Liver (tissue), 9 donors: ENCODE results near the gene SPAM1. TPM values are rescaled to one million over a fixed set of nuclear protein-coding genes. Genes with fewer than 3 reads are reported as not detected.

Source experiments
- DNase-seq: peaks from one replicate; pipeline ENCODE4 v3.0.0-alpha.2; 2017; ENCODE audit warnings: low spot score
- H3K27ac ChIP-seq, 2 donors: one replicate each; pipeline ENCODE4 v1.7.0; 2013; ENCODE audit warnings: inconsistent platforms in 2 of 2, low read length in 2 of 2, control low read depth in 1 of 2, low read depth in 1 of 2, mild to moderate bottlenecking in 1 of 2
- H3K27me3 ChIP-seq, 4 donors: one replicate each; pipeline versions ENCODE4 v1.6.1 to v1.7.0; 2013; ENCODE audit warnings: low read length in 3 of 4, inconsistent platforms in 1 of 4, mild to moderate bottlenecking in 1 of 4, moderate library complexity in 1 of 4; ENCODE audit not compliant: control insufficient read depth in 4 of 4, insufficient read depth in 4 of 4
- H3K36me3 ChIP-seq, 4 donors: one replicate each; pipeline versions ENCODE4 v1.6.1 to v1.7.0; 2013; ENCODE audit warnings: low read length in 3 of 4, mild to moderate bottlenecking in 3 of 4, low read depth in 1 of 4, moderate library complexity in 1 of 4; ENCODE audit not compliant: control insufficient read depth in 4 of 4, insufficient read depth in 3 of 4
- H3K4me1 ChIP-seq, 4 donors: one replicate each; pipeline versions ENCODE4 v1.6.1 to v1.7.0; 2013; ENCODE audit warnings: low read length in 3 of 4, mild to moderate bottlenecking in 3 of 4, moderate library complexity in 1 of 4; ENCODE audit not compliant: control insufficient read depth in 4 of 4, insufficient read depth in 4 of 4
- H3K4me3 ChIP-seq, 3 donors: one replicate each; pipeline versions ENCODE4 v1.6.1 to v1.7.0; 2013; ENCODE audit warnings: low read length in 3 of 3, control low read depth in 1 of 3, low read depth in 1 of 3, mild to moderate bottlenecking in 1 of 3
- H3K9ac ChIP-seq, 2 donors: one replicate each; pipeline ENCODE4 v1.7.0; 2013; ENCODE audit warnings: low read length in 2 of 2, mild to moderate bottlenecking in 2 of 2, moderate library complexity in 2 of 2, control low read depth in 1 of 2, low read depth in 1 of 2
- H3K9me3 ChIP-seq, 4 donors: one replicate each; pipeline versions ENCODE4 v1.6.1 to v1.7.0; 2013; ENCODE audit warnings: low read length in 3 of 4; ENCODE audit not compliant: control insufficient read depth in 4 of 4
- ATF3 ChIP-seq: IDR thresholded peaks from 2 replicates; pipeline ENCODE4 v1.6.1; 2016; ENCODE audit warnings: antibody characterized with exemption
- EGR1 ChIP-seq, 2 donors: IDR thresholded peaks; 2 replicates each; pipeline ENCODE4 v1.6.1; 2016 to 2018; ENCODE audit warnings: antibody characterized with exemption in 2 of 2, low read depth in 2 of 2
- FOXA1 ChIP-seq: IDR thresholded peaks from 2 replicates; pipeline ENCODE4 v1.6.1; 2016; ENCODE audit warnings: antibody characterized with exemption
- FOXA2 ChIP-seq: IDR thresholded peaks from 2 replicates; pipeline ENCODE4 v1.6.1; 2016; ENCODE audit warnings: antibody characterized with exemption
- GABPA ChIP-seq, 2 donors: IDR thresholded peaks in 1 of 2; conservative IDR thresholded peaks in 1 of 2; 2 replicates each; pipeline ENCODE4 v1.6.1; 2016; ENCODE audit warnings: antibody characterized with exemption in 2 of 2, mild to moderate bottlenecking in 1 of 2, moderate library complexity in 1 of 2
- HNF4A ChIP-seq, 2 donors: conservative IDR thresholded peaks; 2 replicates each; pipeline ENCODE4 v1.6.1; 2016; ENCODE audit warnings: antibody characterized with exemption in 2 of 2, mild to moderate bottlenecking in 2 of 2
- HNF4G ChIP-seq: IDR thresholded peaks from 2 replicates; pipeline ENCODE4 v1.6.1; 2016; ENCODE audit warnings: antibody characterized with exemption
- JUND ChIP-seq, 2 donors: IDR thresholded peaks; 2 replicates each; pipeline ENCODE4 v1.6.1; 2016; ENCODE audit warnings: antibody characterized with exemption in 2 of 2
- MAX ChIP-seq: IDR thresholded peaks from 2 replicates; pipeline ENCODE4 v1.6.1; 2016; ENCODE audit warnings: antibody characterized with exemption
- NR2F2 ChIP-seq: IDR thresholded peaks from 2 replicates; pipeline ENCODE4 v1.6.1; 2016; ENCODE audit warnings: antibody characterized with exemption
- RAD21 ChIP-seq, 2 donors: IDR thresholded peaks; 2 replicates each; pipeline ENCODE4 v1.6.1; 2016; ENCODE audit warnings: antibody characterized with exemption in 2 of 2, mild to moderate bottlenecking in 2 of 2
- REST ChIP-seq: IDR thresholded peaks from 2 replicates; pipeline ENCODE4 v1.6.1; 2016; ENCODE audit warnings: antibody characterized with exemption, mild to moderate bottlenecking
- RXRA ChIP-seq, 2 donors: IDR thresholded peaks; 2 replicates each; pipeline ENCODE4 v1.6.1; 2017 to 2018; ENCODE audit warnings: antibody characterized with exemption in 2 of 2, mild to moderate bottlenecking in 1 of 2
- SP1 ChIP-seq: IDR thresholded peaks from 2 replicates; pipeline ENCODE4 v1.6.1; 2018; ENCODE audit warnings: antibody characterized with exemption, mild to moderate bottlenecking
- TAF1 ChIP-seq: conservative IDR thresholded peaks from 2 replicates; pipeline ENCODE4 v1.6.1; 2016; ENCODE audit warnings: antibody characterized with exemption, mild to moderate bottlenecking
- YY1 ChIP-seq: IDR thresholded peaks from 2 replicates; pipeline ENCODE4 v1.6.1; 2016; ENCODE audit warnings: antibody characterized with exemption, mild to moderate bottlenecking
- ZBTB33 ChIP-seq: IDR thresholded peaks from 2 replicates; pipeline ENCODE4 v1.6.1; 2016; ENCODE audit warnings: antibody characterized with exemption
- whole genome bisulfite sequencing: extraction: QIAGEN DNeasy Blood & Tissue Kit; methylation state at CpG from one replicate; pipeline ENCODE4 v1.1.7; 2013; 5-methylcytosine and 5-hydroxymethylcytosine counted together
- polyA plus RNA-seq, 2 donors: library from polyadenylated mRNA; stranded (reverse) in 1 of 2; unstranded in 1 of 2; fragments of 200-250 nt in 1 of 2; fragments of >200 nt in 1 of 2; fragmentation: Nextera tagmentation in 1 of 2; extraction: Ambion mirVana in 1 of 2; gene quantifications; one replicate each; pipeline versions ENCODE4 v1.2.1 to v1.2.3, GENCODE V29; 2013 to 2015
- total RNA-seq, 2 donors: library from RNA; depleted of rRNA; stranded (reverse); fragments of >200 nt; gene quantifications; one replicate each; pipeline ENCODE4 v1.2.3, GENCODE V29; 2014
- TF ChIP-seq, protein P1 (sequence below): fragments of 150-350 bp; IDR thresholded peaks from 2 replicates; pipeline ENCODE4 v1.5.1; 2017; ENCODE audit warnings: improper control_type of control experiment, low read depth, low read length; ENCODE audit not compliant: missing input control
- donor health status: healthy.
- donor health status: healthy.
- donor health status: healthy.
- donor health status: healthy.
- donor health status: healthy.

Gene SPAM1
- total and polyA plus RNA-seq, 4 donors, result not detected

- TF ChIP-seq TAF1 (no peak), EGR1 (IDR thresholded peaks at IDR 0.05; ENCODE audit: low read depth in 2 of 2) (no peak), FOXA1 (no peak), FOXA2 (no peak), RAD21 (IDR thresholded peaks at IDR 0.05) (no peak), NR2F2 (no peak), YY1 (no peak), JUND (IDR thresholded peaks at IDR 0.05) (no peak), SP1 (no peak)
Observed at GRCh38 chr7:123995617-123996326, 70.7 kb downstream of the SPAM1 start (continued).

GRCh38 chr7:123996327-123996625 is 71.2 kb downstream of the SPAM1 start:
- peaks cover 0 to 2% (median 0%) of the 10 kb centered on the region in 4 donors for H3K27me3 ChIP-seq
- no peak overlapping the region for H3K4me3 ChIP-seq
- no peak for DNase-seq
- no peaks in the 10 kb centered on the region for H3K4me1 ChIP-seq
- no peak overlapping the region for H3K9ac ChIP-seq
- H3K36me3 ChIP-seq, result no peaks in the 10 kb centered on the region
- H3K27ac ChIP-seq, result no peak overlapping the region
- H3K9me3 ChIP-seq, result no peaks in the 10 kb centered on the region
- TF ChIP-seq HNF4G (no peak), REST (no peak), SP1 (no peak), RAD21 (IDR thresholded peaks at IDR 0.05) (no peak), HNF4A (conservative IDR thresholded peaks at IDR 0.05) (no peak), ZBTB33 (no peak), FOXA2 (no peak), JUND (IDR thresholded peaks at IDR 0.05) (no peak)
- TF ChIP-seq, protein P1, sequence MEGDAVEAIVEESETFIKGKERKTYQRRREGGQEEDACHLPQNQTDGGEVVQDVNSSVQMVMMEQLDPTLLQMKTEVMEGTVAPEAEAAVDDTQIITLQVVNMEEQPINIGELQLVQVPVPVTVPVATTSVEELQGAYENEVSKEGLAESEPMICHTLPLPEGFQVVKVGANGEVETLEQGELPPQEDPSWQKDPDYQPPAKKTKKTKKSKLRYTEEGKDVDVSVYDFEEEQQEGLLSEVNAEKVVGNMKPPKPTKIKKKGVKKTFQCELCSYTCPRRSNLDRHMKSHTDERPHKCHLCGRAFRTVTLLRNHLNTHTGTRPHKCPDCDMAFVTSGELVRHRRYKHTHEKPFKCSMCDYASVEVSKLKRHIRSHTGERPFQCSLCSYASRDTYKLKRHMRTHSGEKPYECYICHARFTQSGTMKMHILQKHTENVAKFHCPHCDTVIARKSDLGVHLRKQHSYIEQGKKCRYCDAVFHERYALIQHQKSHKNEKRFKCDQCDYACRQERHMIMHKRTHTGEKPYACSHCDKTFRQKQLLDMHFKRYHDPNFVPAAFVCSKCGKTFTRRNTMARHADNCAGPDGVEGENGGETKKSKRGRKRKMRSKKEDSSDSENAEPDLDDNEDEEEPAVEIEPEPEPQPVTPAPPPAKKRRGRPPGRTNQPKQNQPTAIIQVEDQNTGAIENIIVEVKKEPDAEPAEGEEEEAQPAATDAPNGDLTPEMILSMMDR, result no peak
- WGBS, result 91% methylated on average over 6 of the region's 6 CpGs

DNA sequence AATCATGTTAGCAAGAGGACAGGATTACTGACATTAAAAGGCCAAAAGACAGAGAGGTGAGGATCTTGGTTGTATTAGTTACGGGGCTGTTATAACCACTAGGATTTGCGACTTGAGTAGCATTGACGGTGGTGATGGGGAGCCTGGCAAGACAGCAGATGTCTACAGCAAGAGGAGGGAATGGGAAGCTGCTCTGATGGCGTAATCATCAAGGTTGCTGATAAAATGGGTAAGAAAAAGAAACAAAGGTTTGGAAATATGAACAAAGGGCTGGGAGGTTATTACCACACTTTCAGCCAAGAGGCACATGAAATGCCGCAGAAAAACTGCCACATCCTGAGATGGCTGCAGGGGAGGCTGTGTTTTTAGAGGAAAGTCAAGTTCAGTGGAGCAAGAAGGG is 73.9 kb downstream of the SPAM1 start:
- Histone ChIP-seq H3K9me3 (no peaks in the 10 kb centered on the region), H3K27me3 (no peaks in the 10 kb centered on the region), H3K4me1 (no peaks in the 10 kb centered on the region), H3K9ac (no peak overlapping the region), H3K36me3 (no peaks in the 10 kb centered on the region), H3K4me3 (no peak overlapping the region), H3K27ac (no peak overlapping the region)
- WGBS, result 82% methylated on average over 5 of the region's 5 CpGs
- no peak for DNase-seq
- no peak for TF ChIP-seq YY1
- no peak for TF ChIP-seq MAX
- TF ChIP-seq JUND (IDR thresholded peaks at IDR 0.05), result no peak
- no peak for TF ChIP-seq ATF3
- TF ChIP-seq, protein P1, result no peak
- no peak for TF ChIP-seq HNF4G
- no peak for TF ChIP-seq NR2F2
- TF ChIP-seq RXRA (IDR thresholded peaks at IDR 0.05), result no peak
- TF ChIP-seq GABPA (IDR thresholded peaks at IDR 0.05 in 1 of 2, conservative IDR thresholded peaks at IDR 0.05 in 1 of 2), result no peak
- no peak for TF ChIP-seq ZBTB33
- no peak for TF ChIP-seq FOXA1
- no peak for TF ChIP-seq TAF1
- TF ChIP-seq SP1, result no peak
